H1 (cell line): ENCODE measurements around the gene SIPA1L3. TPM values are rescaled to one million over a fixed set of nuclear protein-coding genes. Genes with fewer than 3 reads are reported as not detected.

Experiments
- CTCF ChIA-PET: fragments of 300-600 bp; sonication (Branson Sonifier 250); formaldehyde crosslinking; loops from one replicate; lab custom pipeline; 2021; ENCODE audit not compliant: partially characterized antibody; lab: Charles Lee
- POLR2A ChIA-PET: fragments of 300-600 bp; sonication (Branson Sonifier 250); formaldehyde crosslinking; loops from one replicate; lab custom pipeline; 2021; ENCODE audit warnings: inconsistent platforms; ENCODE audit not compliant: partially characterized antibody; lab: Charles Lee
- DNase-seq, 2 experiments: peaks; one replicate each; pipeline versions ENCODE4 v3.0.0 to v3.0.0-alpha.2; 2010 to 2022; ENCODE audit warnings: low spot score in 2 of 2, low read depth in 1 of 2, mixed read lengths in 1 of 2
- FAIRE-seq: peaks from 2 replicates; lab custom pipeline; 2011; peaks lifted over from hg19 to GRCh38; lab: Jason Lieb, UNC
- H2AFZ ChIP-seq: 2 replicates; pipeline ENCODE4 v1.8.1; 2012; ENCODE audit warnings: low read length, inconsistent platforms
- H2AK5ac ChIP-seq: 2 replicates; pipeline ENCODE4 v1.6.1; 2013; ENCODE audit warnings: low read depth, low read length
- H2BK120ac ChIP-seq: replicated peaks from 2 replicates; pipeline ENCODE3; 2013; ENCODE audit warnings: low read depth, low read length, inconsistent platforms
- H2BK12ac ChIP-seq: 2 replicates; pipeline ENCODE4 v1.6.1; 2013; ENCODE audit warnings: low read depth, low read length
- H2BK15ac ChIP-seq: 2 replicates; pipeline ENCODE4 v1.6.1; 2013; ENCODE audit warnings: low read length
- H2BK20ac ChIP-seq: 2 replicates; pipeline ENCODE4 v1.6.1; 2013; ENCODE audit warnings: low read length
- H2BK5ac ChIP-seq: 2 replicates; pipeline ENCODE4 v1.6.1; 2013; ENCODE audit warnings: low read depth, low read length
- H3K14ac ChIP-seq: 2 replicates; pipeline ENCODE4 v1.6.1; 2013; ENCODE audit warnings: inconsistent platforms; ENCODE audit not compliant: insufficient read length
- H3K18ac ChIP-seq: 2 replicates; pipeline ENCODE4 v1.6.1; 2013; ENCODE audit warnings: low read length; ENCODE audit errors: extremely low read depth
- H3K23ac ChIP-seq: 2 replicates; pipeline ENCODE4 v1.6.1; 2013; ENCODE audit warnings: inconsistent platforms; ENCODE audit not compliant: insufficient read length
- H3K23me2 ChIP-seq: 2 replicates; pipeline ENCODE4 v1.6.1; 2013; ENCODE audit warnings: low read depth, low read length
- H3K27ac ChIP-seq: 2 replicates; pipeline ENCODE4 v1.6.1; 2011; ENCODE audit warnings: low read depth, low read length, inconsistent platforms
- H3K27me3 ChIP-seq, 4 experiments: replicated peaks in 1 of 4; 1 replicate in 1 of 4; 2 replicates in 3 of 4; pipeline versions ENCODE4 v1.6.1 to v1.8.1; 2011 to 2013; ENCODE audit warnings: low read length in 3 of 4, mild to moderate bottlenecking in 3 of 4, inconsistent platforms in 2 of 4, mixed read lengths in 2 of 4, moderate library complexity in 1 of 4; ENCODE audit not compliant: control insufficient read depth in 3 of 4, insufficient read depth in 3 of 4; ENCODE audit errors: extremely low read depth in 1 of 4
- H3K36me3 ChIP-seq, 4 experiments: 2 replicates each; pipeline versions ENCODE4 v1.6.1 to v1.8.1; 2011 to 2013; ENCODE audit warnings: mild to moderate bottlenecking in 4 of 4, low read length in 3 of 4, moderate library complexity in 2 of 4, control low read depth in 1 of 4, inconsistent platforms in 1 of 4; ENCODE audit not compliant: insufficient read depth in 4 of 4, control insufficient read depth in 2 of 4
- H3K4ac ChIP-seq: replicated peaks from 2 replicates; pipeline ENCODE3; 2013; ENCODE audit warnings: low read length, low read depth, mixed read lengths, inconsistent platforms; ENCODE audit not compliant: insufficient read length
- H3K4me1 ChIP-seq, 4 experiments: replicated peaks in 1 of 4; 1 replicate in 1 of 4; 2 replicates in 3 of 4; pipeline versions ENCODE4 v1.6.1 to v1.8.1; 2011 to 2013; ENCODE audit warnings: low read length in 3 of 4, inconsistent platforms in 2 of 4, mixed read lengths in 1 of 4; ENCODE audit not compliant: insufficient read depth in 4 of 4, control insufficient read depth in 3 of 4
- H3K4me2 ChIP-seq, 2 experiments: 2 replicates each; pipeline versions ENCODE4 v1.6.1 to v1.8.1; 2011 to 2013; ENCODE audit warnings: low read depth in 2 of 2, low read length in 2 of 2, control low read depth in 1 of 2, inconsistent platforms in 1 of 2, mild to moderate bottlenecking in 1 of 2; ENCODE audit not compliant: insufficient read depth in 1 of 2
- H3K4me3 ChIP-seq, 4 experiments: fragments of 200-600, 300-600 bp in 1 of 4; sonication (generic), shearing (Covaris generic), sonication (Bioruptor Twin) in 1 of 4; 2 replicates each; pipeline versions ENCODE4 v1.5.1 to v1.8.1; 2011 to 2016; ENCODE audit warnings: low read length in 4 of 4, low read depth in 3 of 4, control low read depth in 2 of 4, inconsistent platforms in 2 of 4, mild to moderate bottlenecking in 2 of 4, mixed read lengths in 1 of 4, moderate library complexity in 1 of 4; ENCODE audit not compliant: insufficient read depth in 2 of 4; ENCODE audit errors: extremely low read depth in 1 of 4
- H3K56ac ChIP-seq: replicated peaks from 2 replicates; pipeline ENCODE3; 2013; ENCODE audit warnings: low read depth, mild to moderate bottlenecking, mixed read lengths, low read length, inconsistent platforms; ENCODE audit not compliant: insufficient read length
- H3K79me1 ChIP-seq: 2 replicates; pipeline ENCODE4 v1.6.1; 2013; ENCODE audit warnings: low read depth, low read length, control low read depth
- H3K79me2 ChIP-seq, 2 experiments: 2 replicates each; pipeline versions ENCODE4 v1.6.1 to v1.8.1; 2012 to 2013; ENCODE audit warnings: low read length in 2 of 2, mild to moderate bottlenecking in 2 of 2, inconsistent platforms in 1 of 2; ENCODE audit not compliant: insufficient read depth in 2 of 2, control insufficient read depth in 1 of 2
- H3K9ac ChIP-seq, 4 experiments: replicated peaks in 1 of 4; 1 replicate in 1 of 4; 2 replicates in 3 of 4; pipeline versions ENCODE4 v1.6.1 to v1.8.1; 2011 to 2013; ENCODE audit warnings: low read depth in 3 of 4, low read length in 3 of 4, control low read depth in 2 of 4, mild to moderate bottlenecking in 2 of 4, moderate library complexity in 2 of 4, inconsistent platforms in 1 of 4; ENCODE audit errors: extremely low read depth in 1 of 4
- H3K9me3 ChIP-seq, 2 experiments: 2 replicates each; pipeline versions ENCODE4 v1.6.1 to v1.8.1; 2012 to 2013; ENCODE audit warnings: mild to moderate bottlenecking in 2 of 2, moderate library complexity in 2 of 2, control low read depth in 1 of 2, inconsistent platforms in 1 of 2, low read depth in 1 of 2, low read length in 1 of 2, mixed read lengths in 1 of 2; ENCODE audit not compliant: insufficient read depth in 2 of 2
- H4K20me1 ChIP-seq, 2 experiments: replicated peaks in 1 of 2; 2 replicates each; pipeline versions ENCODE3 to v1.8.1; 2011 to 2013; ENCODE audit warnings: inconsistent platforms in 2 of 2, low read length in 2 of 2, mild to moderate bottlenecking in 1 of 2; ENCODE audit not compliant: insufficient read depth in 2 of 2, control insufficient read depth in 1 of 2
- H4K5ac ChIP-seq: 2 replicates; pipeline ENCODE4 v1.6.1; 2013; ENCODE audit warnings: low read length, low read depth, mixed read lengths, inconsistent platforms; ENCODE audit not compliant: insufficient read length
- H4K8ac ChIP-seq: 2 replicates; pipeline ENCODE4 v1.8.0; 2013; ENCODE audit warnings: mild to moderate bottlenecking, moderate library complexity, low read length, inconsistent platforms; ENCODE audit not compliant: insufficient read depth; ENCODE audit errors: extremely low read depth
- H4K91ac ChIP-seq: replicated peaks from 2 replicates; pipeline ENCODE3; 2013; ENCODE audit warnings: low read length, mixed read lengths, inconsistent platforms; ENCODE audit not compliant: insufficient read length
- HDAC2 ChIP-seq, 2 experiments: fragments of 300-600 bp in 1 of 2; sonication (generic) in 1 of 2; IDR thresholded peaks; 2 replicates each; pipeline ENCODE4 v1.6.1; 2011 to 2012; ENCODE audit warnings: low read depth in 2 of 2, low read length in 2 of 2, mild to moderate bottlenecking in 2 of 2, moderate library complexity in 2 of 2, borderline replicate concordance in 1 of 2, inconsistent platforms in 1 of 2
- RBBP5 ChIP-seq: IDR thresholded peaks from 2 replicates; pipeline ENCODE4 v1.7.1; 2012; ENCODE audit warnings: low read depth, mild to moderate bottlenecking, inconsistent platforms, low read length, moderate library complexity, borderline replicate concordance
- SIN3A ChIP-seq, 2 experiments: IDR thresholded peaks in 1 of 2; conservative IDR thresholded peaks in 1 of 2; 2 replicates each; pipeline ENCODE4 v1.6.1; 2011 to 2012; ENCODE audit warnings: low read length in 2 of 2, improper control_type of control experiment in 1 of 2, low read depth in 1 of 2, mild to moderate bottlenecking in 1 of 2
- TBP ChIP-seq: IDR thresholded peaks from 2 replicates; pipeline ENCODE4 v1.6.1; 2011; ENCODE audit warnings: low read depth, low read length, improper control_type of control experiment
- WGBS, 2 experiments: shearing (Covaris generic) in 1 of 2; methylation state at CpG; one replicate each; pipeline versions ENCODE4 v1.1.6 to v1.1.7; 2013 to 2015; ENCODE audit warnings: low lambda C conversion rate in 2 of 2, mixed read lengths in 2 of 2, inconsistent platforms in 1 of 2, low coverage in 1 of 2, missing lambda C conversion rate in 1 of 2; ENCODE audit not compliant: insufficient replicate concordance in 2 of 2, insufficient coverage in 1 of 2, insufficient read length in 1 of 2; ENCODE audit errors: extremely low coverage in 1 of 2, missing lambda C conversion rate in 1 of 2; 5-methylcytosine and 5-hydroxymethylcytosine counted together
- polyA plus RNA-seq, 7 experiments: library from polyadenylated mRNA; depleted of rRNA in 3 of 7; stranded (reverse) in 5 of 7; unstranded in 2 of 7; fragments of >200 nt in 5 of 7; fragments of 200-250 nt in 2 of 7; gene quantifications; 1 replicate in 5 of 7; 2 replicates in 1 of 7; 4 replicates in 1 of 7; pipeline versions ENCODE4 v1.2.1 to v1.2.3, GENCODE V29; 2011 to 2013; ENCODE audit warnings: missing spikeins in 2 of 7, mixed read lengths in 2 of 7
- total RNA-seq: library from RNA; stranded (reverse); fragmentation: NEBNext Ultra II Directional; extraction: Animal tissue kit (Norgen Biotek cat#: 25700); gene quantifications from 2 replicates; pipeline ENCODE4 v1.2.1, GENCODE V29; 2021

SIPA1L3 gene
- total and polyA plus RNA-seq, 2 of the 8 experiments (the other 6 are each of a cell fraction or from before 2014, with no cell fraction given) = 15.0 to 54.9 TPM

GRCh38 chr19:38216785-38217641 lies 310.0 kb downstream of the SIPA1L3 start:
- peaks cover 0 to 1% of the 10 kb centered on the region in 2 experiments for H4K20me1 ChIP-seq
- no peak overlapping the region for H2BK12ac ChIP-seq
- no peaks in the 10 kb centered on the region; a peak in 3 of 8 replicates for H3K36me3 ChIP-seq
- no peaks in the 10 kb centered on the region for H3K27me3 ChIP-seq
- POLR2A ChIA-PET = interaction anchor here (0.7 to 1.7 kb wide), 4 partner anchors 35 to 118 kb away, joined by 3 to 7 read pairs (median 3); partner anchors contain the start of gene SPINT2
- H2AFZ ChIP-seq = no peak overlapping the region
- FAIRE-seq = no peak
- no peak overlapping the region for H3K23ac ChIP-seq
- TF ChIP-seq TBP = no peak
- TF ChIP-seq RBBP5 = no peak
- TF ChIP-seq HDAC2 (IDR thresholded peaks at IDR 0.05; ENCODE audit: borderline replicate concordance in 1 of 2, low read depth in 2 of 2, low read length in 2 of 2) = no peak
- 0 out of 4 replicates have a peak, but pooled peaks of 1 of the 2 experiments have one; percentile 48 for TF ChIP-seq SIN3A (conservative IDR thresholded peaks at IDR 0.05 in 1 of 2, IDR thresholded peaks at IDR 0.05 in 1 of 2; ENCODE audit: low read depth in 1 of 2, low read length in 2 of 2)
- TF ChIP-seq, all 59 proteins: peak for 1
- Histone ChIP-seq H3K4me3 (no peak overlapping the region), H2BK5ac (no peak overlapping the region), H3K9me3 (no peaks in the 10 kb centered on the region), H2BK20ac (no peak overlapping the region), H3K27ac (no peak overlapping the region), H3K4me2 (no peak overlapping the region), H2BK15ac (no peak overlapping the region), H3K9ac (no peak overlapping the region), H3K4me1 (peaks cover 0 to 5% (median 0%) of the 10 kb centered on the region in 4 experiments; a peak in 1 of 7 replicates), H4K8ac (no peak overlapping the region), H3K56ac (no peak overlapping the region), H2BK120ac (no peak overlapping the region), H4K91ac (no peak overlapping the region), H3K23me2 (no peaks in the 10 kb centered on the region), H3K14ac (no peak overlapping the region), H4K5ac (no peak overlapping the region), H3K79me1 (no peaks in the 10 kb centered on the region; the same call in 1 of the 2 replicates), H3K79me2 (no peaks in the 10 kb centered on the region), H2AK5ac (no peak overlapping the region), H3K18ac (no peak overlapping the region), H3K4ac (no peak overlapping the region)
- DNase-seq = no peak
- 78% methylated on average over 25 of the region's 26 CpGs; no CpG with 5 or more reads in 1 of the 2 experiments for WGBS, 2 experiments
- CTCF ChIA-PET = interaction anchor here (0.6 to 1.7 kb wide), 3 partner anchors 9 to 75 kb away, joined by 3 to 9 read pairs (median 3); no protein-coding TSS in a partner anchor
